H1 (cell line): ENCODE data around the gene CCL8. TPM values are rescaled to one million over a fixed set of nuclear protein-coding genes. Genes with fewer than 3 reads are reported as not detected.

Experiments
- CTCF ChIA-PET: fragments of 300-600 bp; sonication (Branson Sonifier 250); formaldehyde crosslinking; loops from one replicate; lab custom pipeline; 2021; ENCODE audit not compliant: partially characterized antibody; lab: Charles Lee
- POLR2A ChIA-PET: fragments of 300-600 bp; sonication (Branson Sonifier 250); formaldehyde crosslinking; loops from one replicate; lab custom pipeline; 2021; ENCODE audit warnings: inconsistent platforms; ENCODE audit not compliant: partially characterized antibody; lab: Charles Lee
- DNase-seq, 2 experiments: peaks; one replicate each; pipeline versions ENCODE4 v3.0.0 to v3.0.0-alpha.2; 2010 to 2022; ENCODE audit warnings: low spot score in 2 of 2, low read depth in 1 of 2, mixed read lengths in 1 of 2
- FAIRE-seq: peaks from 2 replicates; lab custom pipeline; 2011; peaks lifted over from hg19 to GRCh38; lab: Jason Lieb, UNC
- H2AFZ ChIP-seq: 2 replicates; pipeline ENCODE4 v1.8.1; 2012; ENCODE audit warnings: low read length, inconsistent platforms
- H2AK5ac ChIP-seq: 2 replicates; pipeline ENCODE4 v1.6.1; 2013; ENCODE audit warnings: low read depth, low read length
- H2BK120ac ChIP-seq: replicated peaks from 2 replicates; pipeline ENCODE3; 2013; ENCODE audit warnings: low read depth, low read length, inconsistent platforms
- H2BK12ac ChIP-seq: 2 replicates; pipeline ENCODE4 v1.6.1; 2013; ENCODE audit warnings: low read depth, low read length
- H2BK15ac ChIP-seq: 2 replicates; pipeline ENCODE4 v1.6.1; 2013; ENCODE audit warnings: low read length
- H2BK20ac ChIP-seq: 2 replicates; pipeline ENCODE4 v1.6.1; 2013; ENCODE audit warnings: low read length
- H2BK5ac ChIP-seq: 2 replicates; pipeline ENCODE4 v1.6.1; 2013; ENCODE audit warnings: low read depth, low read length
- H3K14ac ChIP-seq: 2 replicates; pipeline ENCODE4 v1.6.1; 2013; ENCODE audit warnings: inconsistent platforms; ENCODE audit not compliant: insufficient read length
- H3K18ac ChIP-seq: 2 replicates; pipeline ENCODE4 v1.6.1; 2013; ENCODE audit warnings: low read length; ENCODE audit errors: extremely low read depth
- H3K23ac ChIP-seq: 2 replicates; pipeline ENCODE4 v1.6.1; 2013; ENCODE audit warnings: inconsistent platforms; ENCODE audit not compliant: insufficient read length
- H3K23me2 ChIP-seq: 2 replicates; pipeline ENCODE4 v1.6.1; 2013; ENCODE audit warnings: low read depth, low read length
- H3K27ac ChIP-seq: 2 replicates; pipeline ENCODE4 v1.6.1; 2011; ENCODE audit warnings: low read depth, low read length, inconsistent platforms
- H3K27me3 ChIP-seq, 4 experiments: replicated peaks in 1 of 4; 1 replicate in 1 of 4; 2 replicates in 3 of 4; pipeline versions ENCODE4 v1.6.1 to v1.8.1; 2011 to 2013; ENCODE audit warnings: low read length in 3 of 4, mild to moderate bottlenecking in 3 of 4, inconsistent platforms in 2 of 4, mixed read lengths in 2 of 4, moderate library complexity in 1 of 4; ENCODE audit not compliant: control insufficient read depth in 3 of 4, insufficient read depth in 3 of 4; ENCODE audit errors: extremely low read depth in 1 of 4
- H3K36me3 ChIP-seq, 4 experiments: 2 replicates each; pipeline versions ENCODE4 v1.6.1 to v1.8.1; 2011 to 2013; ENCODE audit warnings: mild to moderate bottlenecking in 4 of 4, low read length in 3 of 4, moderate library complexity in 2 of 4, control low read depth in 1 of 4, inconsistent platforms in 1 of 4; ENCODE audit not compliant: insufficient read depth in 4 of 4, control insufficient read depth in 2 of 4
- H3K4ac ChIP-seq: replicated peaks from 2 replicates; pipeline ENCODE3; 2013; ENCODE audit warnings: low read length, low read depth, mixed read lengths, inconsistent platforms; ENCODE audit not compliant: insufficient read length
- H3K4me1 ChIP-seq, 4 experiments: replicated peaks in 1 of 4; 1 replicate in 1 of 4; 2 replicates in 3 of 4; pipeline versions ENCODE4 v1.6.1 to v1.8.1; 2011 to 2013; ENCODE audit warnings: low read length in 3 of 4, inconsistent platforms in 2 of 4, mixed read lengths in 1 of 4; ENCODE audit not compliant: insufficient read depth in 4 of 4, control insufficient read depth in 3 of 4
- H3K4me2 ChIP-seq, 2 experiments: 2 replicates each; pipeline versions ENCODE4 v1.6.1 to v1.8.1; 2011 to 2013; ENCODE audit warnings: low read depth in 2 of 2, low read length in 2 of 2, control low read depth in 1 of 2, inconsistent platforms in 1 of 2, mild to moderate bottlenecking in 1 of 2; ENCODE audit not compliant: insufficient read depth in 1 of 2
- H3K4me3 ChIP-seq, 4 experiments: fragments of 200-600, 300-600 bp in 1 of 4; sonication (generic), shearing (Covaris generic), sonication (Bioruptor Twin) in 1 of 4; 2 replicates each; pipeline versions ENCODE4 v1.5.1 to v1.8.1; 2011 to 2016; ENCODE audit warnings: low read length in 4 of 4, low read depth in 3 of 4, control low read depth in 2 of 4, inconsistent platforms in 2 of 4, mild to moderate bottlenecking in 2 of 4, mixed read lengths in 1 of 4, moderate library complexity in 1 of 4; ENCODE audit not compliant: insufficient read depth in 2 of 4; ENCODE audit errors: extremely low read depth in 1 of 4
- H3K56ac ChIP-seq: replicated peaks from 2 replicates; pipeline ENCODE3; 2013; ENCODE audit warnings: low read depth, mild to moderate bottlenecking, mixed read lengths, low read length, inconsistent platforms; ENCODE audit not compliant: insufficient read length
- H3K79me1 ChIP-seq: 2 replicates; pipeline ENCODE4 v1.6.1; 2013; ENCODE audit warnings: low read depth, low read length, control low read depth
- H3K79me2 ChIP-seq, 2 experiments: 2 replicates each; pipeline versions ENCODE4 v1.6.1 to v1.8.1; 2012 to 2013; ENCODE audit warnings: low read length in 2 of 2, mild to moderate bottlenecking in 2 of 2, inconsistent platforms in 1 of 2; ENCODE audit not compliant: insufficient read depth in 2 of 2, control insufficient read depth in 1 of 2
- H3K9ac ChIP-seq, 4 experiments: replicated peaks in 1 of 4; 1 replicate in 1 of 4; 2 replicates in 3 of 4; pipeline versions ENCODE4 v1.6.1 to v1.8.1; 2011 to 2013; ENCODE audit warnings: low read depth in 3 of 4, low read length in 3 of 4, control low read depth in 2 of 4, mild to moderate bottlenecking in 2 of 4, moderate library complexity in 2 of 4, inconsistent platforms in 1 of 4; ENCODE audit errors: extremely low read depth in 1 of 4
- H3K9me3 ChIP-seq, 2 experiments: 2 replicates each; pipeline versions ENCODE4 v1.6.1 to v1.8.1; 2012 to 2013; ENCODE audit warnings: mild to moderate bottlenecking in 2 of 2, moderate library complexity in 2 of 2, control low read depth in 1 of 2, inconsistent platforms in 1 of 2, low read depth in 1 of 2, low read length in 1 of 2, mixed read lengths in 1 of 2; ENCODE audit not compliant: insufficient read depth in 2 of 2
- H4K20me1 ChIP-seq, 2 experiments: replicated peaks in 1 of 2; 2 replicates each; pipeline versions ENCODE3 to v1.8.1; 2011 to 2013; ENCODE audit warnings: inconsistent platforms in 2 of 2, low read length in 2 of 2, mild to moderate bottlenecking in 1 of 2; ENCODE audit not compliant: insufficient read depth in 2 of 2, control insufficient read depth in 1 of 2
- H4K5ac ChIP-seq: 2 replicates; pipeline ENCODE4 v1.6.1; 2013; ENCODE audit warnings: low read length, low read depth, mixed read lengths, inconsistent platforms; ENCODE audit not compliant: insufficient read length
- H4K8ac ChIP-seq: 2 replicates; pipeline ENCODE4 v1.8.0; 2013; ENCODE audit warnings: mild to moderate bottlenecking, moderate library complexity, low read length, inconsistent platforms; ENCODE audit not compliant: insufficient read depth; ENCODE audit errors: extremely low read depth
- H4K91ac ChIP-seq: replicated peaks from 2 replicates; pipeline ENCODE3; 2013; ENCODE audit warnings: low read length, mixed read lengths, inconsistent platforms; ENCODE audit not compliant: insufficient read length
- ASH2L ChIP-seq: fragments of 200-600, 300-600 bp; sonication (generic); IDR thresholded peaks from one replicate; pipeline ENCODE4 v1.7.1; 2017; ENCODE audit warnings: low read length
- BCL11A ChIP-seq, 2 experiments: IDR thresholded peaks; one replicate each; pipeline ENCODE4 v1.6.1; 2011; ENCODE audit warnings: low read depth in 2 of 2, low read length in 2 of 2, mild to moderate bottlenecking in 2 of 2
- EGR1 ChIP-seq: IDR thresholded peaks from 2 replicates; pipeline ENCODE4 v1.6.1; 2011; ENCODE audit warnings: low read depth, low read length, borderline replicate concordance
- GABPA ChIP-seq: IDR thresholded peaks from 2 replicates; pipeline ENCODE4 v1.6.1; 2011; ENCODE audit warnings: mild to moderate bottlenecking, low read length, moderate library complexity, borderline replicate concordance; ENCODE audit not compliant: insufficient read depth
- KDM1A ChIP-seq: fragments of 200-600, 300-600 bp; sonication (generic); IDR thresholded peaks from 2 replicates; pipeline ENCODE4 v1.7.1; 2016; ENCODE audit warnings: mild to moderate bottlenecking, low read length, borderline replicate concordance
- MAFK ChIP-seq: IDR thresholded peaks from 2 replicates; pipeline ENCODE4 v1.6.1; 2012; ENCODE audit warnings: low read depth, mild to moderate bottlenecking, improper control_type of control experiment, low read length
- PHF8 ChIP-seq: fragments of 200-600 bp; sonication (generic); conservative IDR thresholded peaks from 2 replicates; pipeline ENCODE4 v1.7.1; 2012; ENCODE audit warnings: low read depth, mild to moderate bottlenecking, inconsistent platforms, low read length, moderate library complexity
- POLR2AphosphoS5 ChIP-seq: IDR thresholded peaks from 2 replicates; pipeline ENCODE4 v1.6.1; 2011; ENCODE audit warnings: low read depth, low read length
- RAD21 ChIP-seq, 2 experiments: IDR thresholded peaks in 1 of 2; conservative IDR thresholded peaks in 1 of 2; 2 replicates each; pipeline ENCODE4 v1.6.1; 2011; ENCODE audit warnings: low read depth in 2 of 2, low read length in 2 of 2, improper control_type of control experiment in 1 of 2, inconsistent platforms in 1 of 2, mild to moderate bottlenecking in 1 of 2, moderate library complexity in 1 of 2
- RNF2 ChIP-seq: fragments of 200-900, 300-1000 bp; sonication (generic); IDR thresholded peaks from 2 replicates; pipeline ENCODE4 v1.7.1; 2016; ENCODE audit warnings: borderline replicate concordance, low read depth, mild to moderate bottlenecking, antibody characterized with exemption, low read length; ENCODE audit not compliant: poor library complexity, severe bottlenecking; ENCODE audit errors: missing control alignments
- SUZ12 ChIP-seq: fragments of 200-600 bp; sonication (generic); IDR thresholded peaks from 2 replicates; pipeline ENCODE4 v1.6.1; 2012; ENCODE audit warnings: mild to moderate bottlenecking, inconsistent platforms, low read length, moderate library complexity, mixed read lengths
- TAF7 ChIP-seq: optimal IDR thresholded peaks from 2 replicates; pipeline ENCODE3; 2011; ENCODE audit warnings: low read depth, mild to moderate bottlenecking, inconsistent platforms, low read length, moderate library complexity, borderline replicate concordance
- TBP ChIP-seq: IDR thresholded peaks from 2 replicates; pipeline ENCODE4 v1.6.1; 2011; ENCODE audit warnings: low read depth, low read length, improper control_type of control experiment
- ZNF274 ChIP-seq: IDR thresholded peaks from 2 replicates; pipeline ENCODE4 v1.7.0; 2012; ENCODE audit warnings: low read length, borderline replicate concordance; ENCODE audit errors: extremely low read depth
- WGBS, 2 experiments: shearing (Covaris generic) in 1 of 2; methylation state at CpG; one replicate each; pipeline versions ENCODE4 v1.1.6 to v1.1.7; 2013 to 2015; ENCODE audit warnings: low lambda C conversion rate in 2 of 2, mixed read lengths in 2 of 2, inconsistent platforms in 1 of 2, low coverage in 1 of 2, missing lambda C conversion rate in 1 of 2; ENCODE audit not compliant: insufficient replicate concordance in 2 of 2, insufficient coverage in 1 of 2, insufficient read length in 1 of 2; ENCODE audit errors: extremely low coverage in 1 of 2, missing lambda C conversion rate in 1 of 2; 5-methylcytosine and 5-hydroxymethylcytosine counted together
- polyA plus RNA-seq, 7 experiments: library from polyadenylated mRNA; depleted of rRNA in 3 of 7; stranded (reverse) in 5 of 7; unstranded in 2 of 7; fragments of >200 nt in 5 of 7; fragments of 200-250 nt in 2 of 7; gene quantifications; 1 replicate in 5 of 7; 2 replicates in 1 of 7; 4 replicates in 1 of 7; pipeline versions ENCODE4 v1.2.1 to v1.2.3, GENCODE V29; 2011 to 2013; ENCODE audit warnings: missing spikeins in 2 of 7, mixed read lengths in 2 of 7
- total RNA-seq: library from RNA; stranded (reverse); fragmentation: NEBNext Ultra II Directional; extraction: Animal tissue kit (Norgen Biotek cat#: 25700); gene quantifications from 2 replicates; pipeline ENCODE4 v1.2.1, GENCODE V29; 2021

CCL8 gene
- total and polyA plus RNA-seq, 2 of the 8 experiments (the other 6 are each of a cell fraction or from before 2014, with no cell fraction given), result not detected

DNA sequence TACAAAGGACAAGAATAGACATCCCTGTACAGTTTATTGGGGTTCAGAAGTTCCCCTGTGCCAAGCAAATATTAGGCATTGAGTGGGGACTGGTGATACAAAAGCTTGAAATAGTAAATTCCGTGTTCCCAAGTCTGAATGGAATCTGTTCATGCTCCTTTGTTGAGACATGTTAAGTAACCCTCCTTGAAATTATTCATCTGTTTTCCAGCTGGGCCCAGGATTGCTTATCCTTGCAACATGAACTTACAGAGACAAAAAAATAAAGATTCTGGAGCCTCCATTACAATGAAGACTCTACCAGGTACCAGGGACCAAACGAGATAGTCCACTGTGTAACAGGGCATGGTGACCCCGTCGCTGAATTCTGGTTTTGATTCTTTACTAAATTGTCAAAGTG is 6.1 kb upstream of the CCL8 start:
- Histone ChIP-seq H3K9ac (no peak overlapping the region), H2BK120ac (no peak overlapping the region), H3K4me3 (no peak overlapping the region), H3K4me2 (no peak overlapping the region), H3K79me1 (no peaks in the 10 kb centered on the region), H2AFZ (no peak overlapping the region), H3K14ac (no peak overlapping the region), H4K5ac (no peak overlapping the region), H2BK12ac (no peak overlapping the region), H4K20me1 (no peaks in the 10 kb centered on the region), H3K9me3 (no peaks in the 10 kb centered on the region), H3K18ac (no peak overlapping the region), H3K79me2 (no peaks in the 10 kb centered on the region), H2BK15ac (no peak overlapping the region), H3K56ac (no peak overlapping the region), H4K8ac (no peak overlapping the region), H2BK5ac (no peak overlapping the region), H2BK20ac (no peak overlapping the region), H3K4me1 (no peaks in the 10 kb centered on the region), H3K23me2 (no peaks in the 10 kb centered on the region), H2AK5ac (no peak overlapping the region), H3K23ac (no peak overlapping the region), H3K27me3 (no peaks in the 10 kb centered on the region), H3K4ac (no peak overlapping the region), H3K36me3 (no peaks in the 10 kb centered on the region), H3K27ac (no peak overlapping the region), H4K91ac (no peak overlapping the region)
- POLR2A ChIA-PET, result no interaction called here
- CTCF ChIA-PET, result interaction anchor here (1.0 to 9.9 kb wide), 5 partner anchors 8 to 112 kb away, joined by 3 to 87 read pairs (median 4); partner anchors contain the start of gene CCL1
- 91% methylated on average over 4 of the region's 4 CpGs; no CpG with 5 or more reads in 1 of the 2 experiments for WGBS, 2 experiments
- FAIRE-seq (no peak), DNase-seq (no peak)
- TF ChIP-seq ZNF274, result no peak
- TF ChIP-seq RAD21 (IDR thresholded peaks at IDR 0.05 in 1 of 2, conservative IDR thresholded peaks at IDR 0.05 in 1 of 2; ENCODE audit: low read depth in 2 of 2, low read length in 2 of 2), result no peak
- no peak for TF ChIP-seq KDM1A
- TF ChIP-seq BCL11A (IDR thresholded peaks at IDR 0.05; ENCODE audit: low read depth in 2 of 2, low read length in 2 of 2), result no peak
- no peak for TF ChIP-seq RNF2
- no peak for TF ChIP-seq EGR1
- TF ChIP-seq GABPA, result no peak
- TF ChIP-seq PHF8, result no peak
- no peak for TF ChIP-seq MAFK
- no peak for TF ChIP-seq TAF7
- no peak for TF ChIP-seq POLR2AphosphoS5
- no peak for TF ChIP-seq ASH2L
- TF ChIP-seq SUZ12, result no peak
- no peak for TF ChIP-seq TBP
